K562 (cell line): Measurements from ENCODE around the gene SOX8. TPM values are rescaled to one million over a fixed set of nuclear protein-coding genes. Genes with fewer than 3 reads are reported as not detected.
A peak's percentile ranks its signal among the peaks of the same experiment; 100 is the strongest.

ENCODE experiments used
- CBX2 ChIP-seq: fragments of 200-600 bp; sonication (generic); IDR thresholded peaks from one replicate; pipeline ENCODE4 v1.6.1; 2012; ENCODE audit warnings: mild to moderate bottlenecking, low read length, inconsistent platforms; ENCODE audit not compliant: insufficient read depth, poor library complexity, severe bottlenecking
- FOXM1 ChIP-seq, 2 experiments: fragments of 450-650 bp in 1 of 2; sonication (generic) in 1 of 2; formaldehyde crosslinking in 1 of 2; IDR thresholded peaks; 2 replicates each; pipeline versions ENCODE4 v1.6.1 to v1.9.0; 2017 to 2022; ENCODE audit warnings: low read depth in 2 of 2, mild to moderate bottlenecking in 2 of 2, missing genetic modification reagents in 1 of 2, moderate library complexity in 1 of 2
- GATAD2A ChIP-seq: fragments of 450-650 bp; IDR thresholded peaks from 2 replicates; pipeline ENCODE4 v1.6.1; 2017
- MTA3 ChIP-seq: fragments of 450-650 bp; formaldehyde crosslinking; IDR thresholded peaks from 2 replicates; pipeline ENCODE4 v1.6.1; 2017; ENCODE audit warnings: mild to moderate bottlenecking, borderline replicate concordance
- POLR2G ChIP-seq: fragments of 200-400 bp; formaldehyde crosslinking; IDR thresholded peaks from 2 replicates; pipeline ENCODE4 v1.6.1; 2017; ENCODE audit warnings: low read depth, mild to moderate bottlenecking, antibody characterized with exemption, low read length, moderate library complexity
- RBBP5 ChIP-seq: fragments of 200-600 bp; sonication (generic); IDR thresholded peaks from 2 replicates; pipeline ENCODE4 v1.6.1; 2012; ENCODE audit warnings: borderline replicate concordance, mild to moderate bottlenecking, low read length, control low read depth, inconsistent platforms; ENCODE audit not compliant: insufficient read depth, poor library complexity, severe bottlenecking
- RBM25 ChIP-seq: fragments of 200-400 bp; formaldehyde crosslinking; IDR thresholded peaks from 2 replicates; pipeline ENCODE4 v1.6.1; 2018; ENCODE audit warnings: low read length, low read depth, moderate library complexity; ENCODE audit not compliant: severe bottlenecking
- REST ChIP-seq, 2 experiments: fragments of 450-650 bp; formaldehyde crosslinking in 1 of 2; IDR thresholded peaks; 2 replicates each; pipeline versions ENCODE4 v1.4.0 to v1.6.1; 2014 to 2020; ENCODE audit warnings: mild to moderate bottlenecking in 2 of 2, borderline replicate concordance in 1 of 2, low read depth in 1 of 2
- TFAP4 ChIP-seq: sonication (generic); formaldehyde crosslinking; IDR thresholded peaks from 2 replicates; pipeline ENCODE4 v1.8.0; 2022; ENCODE audit warnings: missing genetic modification reagents, mild to moderate bottlenecking, moderate library complexity, borderline replicate concordance
- YBX1 ChIP-seq: fragments of 450-650 bp; IDR thresholded peaks from 2 replicates; pipeline ENCODE4 v1.7.1; 2016; ENCODE audit warnings: mild to moderate bottlenecking
- ZBTB2 ChIP-seq: fragments of 450-650 bp; IDR thresholded peaks from 2 replicates; pipeline ENCODE4 v1.6.1; 2016; ENCODE audit warnings: antibody characterized with exemption
- polyA plus RNA-seq, 8 experiments: library from polyadenylated mRNA; depleted of rRNA in 4 of 8; stranded (reverse) in 5 of 8; unstranded in 3 of 8; fragments of >200 nt; fragmentation: Nextera tagmentation in 2 of 8; fragmentation: Illumina TruSeq in 1 of 8; extraction: Ambion mirVana in 2 of 8; extraction: Trizol in 1 of 8; gene quantifications; 2 replicates each; pipeline versions ENCODE4 v1.2.1 to v1.2.3, GENCODE V29; 2011 to 2014; ENCODE audit warnings: inconsistent platforms in 1 of 8, missing spikeins in 1 of 8
- total RNA-seq, 7 experiments: library from RNA; depleted of rRNA in 6 of 7; stranded (reverse); fragments of >200 nt in 6 of 7; fragmentation: Illumina TruSeq in 2 of 7; extraction: Trizol in 2 of 7; gene quantifications; 2 replicates each; pipeline versions ENCODE4 v1.2.1 to v1.2.3, GENCODE V29; 2011 to 2021; ENCODE audit warnings: low replicate concordance in 1 of 7

SOX8 gene
- total and polyA plus RNA-seq, 9 of the 15 experiments (the other 6 are each of a cell fraction or from before 2014, with no cell fraction given): 0.07 to 0.15 (median 0.15) TPM; not detected in 6

GRCh38 chr16:970766-971581 lies 10.6 kb upstream of the SOX8 start, which contains the start of gene LMF1 (continued):
- TF ChIP-seq ZBTB2 (peak; percentile 72; the same call in 1 of the 2 replicates), FOXM1 (IDR thresholded peaks at IDR 0.05; ENCODE audit: low read depth) (no peak), FOXM1 (CRISPR knock-in tag; IDR thresholded peaks at IDR 0.05; ENCODE audit: low read depth) (0 out of 2 replicates have a peak, but pooled peaks have one; percentile 31), RBM25 (peak; percentile 7), TFAP4 (peak; percentile 51; the same call in 1 of the 2 replicates), YBX1 (no peak), CBX2 (no peak), RBBP5 (peak; percentile 79), MTA3 (0 out of 2 replicates have a peak, but pooled peaks have one; percentile 70), GATAD2A (0 out of 2 replicates have a peak, but pooled peaks have one; percentile 12), REST (IDR thresholded peaks at IDR 0.05; ENCODE audit: borderline replicate concordance) (no peak), REST (CRISPR knock-in tag; IDR thresholded peaks at IDR 0.05; ENCODE audit: low read depth) (0 out of 2 replicates have a peak, but pooled peaks have one; percentile 47), POLR2G (peak; percentile 91)
- TF ChIP-seq, all 486 proteins: peak for 62
